ENCODE data around the gene KLRK1. TPM values are rescaled to one million over a fixed set of nuclear protein-coding genes. Genes with fewer than 3 reads are reported as not detected.
"Not testable (repeated sequence)": the region's sequence is repeated elsewhere in the genome, so short reads cannot be mapped to it uniquely, and the experiment has no call there.

Gene KLRK1
- total RNA-seq, 1 experiment from 2014 or later = not detected

- DNase-seq (ENCODE audit: low read depth) = no peak
These were observed 26.8 kb downstream of the KLRK1 start for GRCh38 chr12:10362828-10363657.

- no peak for DNase-seq (ENCODE audit: low read depth)
These were observed 27.5 kb downstream of the KLRK1 start for GRCh38 chr12:10362325-10362724.

GRCh38 chr12:10361622-10362021 is 28.2 kb downstream of the KLRK1 start:
- DNase-seq (ENCODE audit: low read depth) = no peak

- no peak for DNase-seq (ENCODE audit: low read depth)
These were observed 28.8 kb downstream of the KLRK1 start for GRCh38 chr12:10361084-10361483.

- DNase-seq (ENCODE audit: low read depth) = no peak
These were observed 30.9 kb downstream of the KLRK1 start for GRCh38 chr12:10358969-10359368.

GRCh38 chr12:10358131-10358530 is 31.7 kb downstream of the KLRK1 start:
- no peak for DNase-seq (ENCODE audit: low read depth)

- peak; percentile 64 for DNase-seq (ENCODE audit: low read depth)
These were observed 35.3 kb downstream of the KLRK1 start for GRCh38 chr12:10354502-10354901.

- no peak for DNase-seq (ENCODE audit: low read depth)
These were observed 35.8 kb downstream of the KLRK1 start for GRCh38 chr12:10354071-10354470.

GRCh38 chr12:10351457-10351856 is 38.4 kb downstream of the KLRK1 start:
- DNase-seq (ENCODE audit: low read depth) = not testable (repeated sequence)

- DNase-seq (ENCODE audit: low read depth) = peak; percentile 9
These were observed 47.8 kb downstream of the KLRK1 start for GRCh38 chr12:10341892-10342509.

GRCh38 chr12:10340946-10341345 is 48.9 kb downstream of the KLRK1 start:
- not testable (repeated sequence) for DNase-seq (ENCODE audit: low read depth)

GRCh38 chr12:10339053-10339840 is 50.6 kb downstream of the KLRK1 start:
- peak; percentile 70 for DNase-seq (ENCODE audit: low read depth)

- DNase-seq (ENCODE audit: low read depth) = not testable (repeated sequence)
These were observed 51.4 kb downstream of the KLRK1 start for GRCh38 chr12:10338470-10338869.

- DNase-seq (ENCODE audit: low read depth) = not testable (repeated sequence)
These were observed 53.6 kb downstream of the KLRK1 start for GRCh38 chr12:10336196-10336595.

GRCh38 chr12:10331642-10332239 is 58.1 kb downstream of the KLRK1 start:
- DNase-seq (ENCODE audit: low read depth) = peak; percentile 41

GRCh38 chr12:10328691-10329090 is 61.1 kb downstream of the KLRK1 start:
- DNase-seq (ENCODE audit: low read depth) = not testable (repeated sequence)

Other genes starting within 250 kb of the KLRK1 start
- not detected in 2 replicates for gene OLR1, start 217.9 kb downstream of the KLRK1 start, total RNA-seq (2014; rRNA removed; shearing (Covaris generic))
- gene TMEM52B, start 211.0 kb downstream of the KLRK1 start, total RNA-seq (2014; rRNA removed; shearing (Covaris generic)) = 0.07 TPM in 1 of 2 replicates, not detected in the other
- 2.3 and 3.9 TPM in 2 replicates for gene GABARAPL1, start 177.2 kb downstream of the KLRK1 start, total RNA-seq (2014; rRNA removed; shearing (Covaris generic))
- under 0.01 TPM in 1 of 2 replicates, not detected in the other for gene KLRD1, start 82.2 kb downstream of the KLRK1 start, total RNA-seq (2014; rRNA removed; shearing (Covaris generic))
- not detected in 2 replicates for gene KLRC4, start 19.7 kb upstream of the KLRK1 start, total RNA-seq (2014; rRNA removed; shearing (Covaris generic))
- not detected in 2 replicates for gene KLRC3, start 30.6 kb upstream of the KLRK1 start, total RNA-seq (2014; rRNA removed; shearing (Covaris generic))
- not detected in 2 replicates for gene KLRC2, start 46.0 kb upstream of the KLRK1 start, total RNA-seq (2014; rRNA removed; shearing (Covaris generic))
- 0.71 TPM in 1 of 2 replicates, not detected in the other for gene KLRC1, start 63.3 kb upstream of the KLRK1 start, total RNA-seq (2014; rRNA removed; shearing (Covaris generic))
- gene EIF2S3B, start 115.8 kb upstream of the KLRK1 start, total RNA-seq (2014; rRNA removed; shearing (Covaris generic)) = 1.3 and 1.4 TPM in 2 replicates
- 86.5 and 97.5 TPM in 2 replicates for gene MAGOHB, start 223.6 kb upstream of the KLRK1 start, total RNA-seq (2014; rRNA removed; shearing (Covaris generic))